C4-2B (cell line): ENCODE measurements around the gene ZFP64.

ENCODE experiments used
- H3K27ac ChIP-seq: fragments of 450-650 bp; 2 replicates; pipeline ENCODE4 v1.5.1; 2017
- ZFX ChIP-seq: fragments of 450-650 bp; IDR thresholded peaks from 2 replicates; pipeline ENCODE4 v1.6.1; 2017
- TF ChIP-seq, protein P1 (sequence below): fragments of 450-650 bp; conservative IDR thresholded peaks from 2 replicates; pipeline ENCODE4 v1.5.1; 2017; ENCODE audit warnings: mild to moderate bottlenecking

Gene ZFP64

GRCh38 chr20:52132337-52132736, 59.2 kb downstream of the ZFP64 start:
- TF ChIP-seq ZFX = no peak
- TF ChIP-seq, protein P1, sequence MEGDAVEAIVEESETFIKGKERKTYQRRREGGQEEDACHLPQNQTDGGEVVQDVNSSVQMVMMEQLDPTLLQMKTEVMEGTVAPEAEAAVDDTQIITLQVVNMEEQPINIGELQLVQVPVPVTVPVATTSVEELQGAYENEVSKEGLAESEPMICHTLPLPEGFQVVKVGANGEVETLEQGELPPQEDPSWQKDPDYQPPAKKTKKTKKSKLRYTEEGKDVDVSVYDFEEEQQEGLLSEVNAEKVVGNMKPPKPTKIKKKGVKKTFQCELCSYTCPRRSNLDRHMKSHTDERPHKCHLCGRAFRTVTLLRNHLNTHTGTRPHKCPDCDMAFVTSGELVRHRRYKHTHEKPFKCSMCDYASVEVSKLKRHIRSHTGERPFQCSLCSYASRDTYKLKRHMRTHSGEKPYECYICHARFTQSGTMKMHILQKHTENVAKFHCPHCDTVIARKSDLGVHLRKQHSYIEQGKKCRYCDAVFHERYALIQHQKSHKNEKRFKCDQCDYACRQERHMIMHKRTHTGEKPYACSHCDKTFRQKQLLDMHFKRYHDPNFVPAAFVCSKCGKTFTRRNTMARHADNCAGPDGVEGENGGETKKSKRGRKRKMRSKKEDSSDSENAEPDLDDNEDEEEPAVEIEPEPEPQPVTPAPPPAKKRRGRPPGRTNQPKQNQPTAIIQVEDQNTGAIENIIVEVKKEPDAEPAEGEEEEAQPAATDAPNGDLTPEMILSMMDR = no peak
- no peak overlapping the region for H3K27ac ChIP-seq

- H3K27ac ChIP-seq = no peak overlapping the region
- no peak for TF ChIP-seq ZFX
- TF ChIP-seq, protein P1 = no peak
Measured at GRCh38 chr20:52131048-52131643, 60.4 kb downstream of the ZFP64 start.

DNA sequence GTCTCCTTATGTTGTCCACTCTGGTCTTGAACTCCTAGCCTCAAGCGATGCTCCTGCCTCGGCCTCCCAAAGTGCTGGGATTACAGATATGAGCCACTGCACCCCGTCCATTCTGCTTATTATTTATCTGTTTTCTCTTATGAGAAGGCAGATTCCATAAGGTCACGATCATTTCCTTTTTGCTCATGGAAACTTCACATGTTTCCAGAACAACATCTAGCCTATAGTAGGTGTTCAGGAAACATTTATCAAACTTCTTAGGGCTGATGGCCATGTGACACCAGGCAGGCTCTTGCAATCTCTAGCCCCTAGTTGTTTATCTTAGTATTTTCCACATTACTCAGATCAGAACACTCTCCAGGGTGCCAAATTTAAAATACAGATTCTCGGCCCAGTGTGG, 61.2 kb downstream of the ZFP64 start:
- TF ChIP-seq, protein P1 = no peak
- no peak for TF ChIP-seq ZFX
- H3K27ac ChIP-seq = no peak overlapping the region

- no peak for TF ChIP-seq ZFX
- TF ChIP-seq, protein P1 = no peak
- H3K27ac ChIP-seq = no peak overlapping the region
Measured at GRCh38 chr20:52129611-52130010, 62.0 kb downstream of the ZFP64 start.

DNA sequence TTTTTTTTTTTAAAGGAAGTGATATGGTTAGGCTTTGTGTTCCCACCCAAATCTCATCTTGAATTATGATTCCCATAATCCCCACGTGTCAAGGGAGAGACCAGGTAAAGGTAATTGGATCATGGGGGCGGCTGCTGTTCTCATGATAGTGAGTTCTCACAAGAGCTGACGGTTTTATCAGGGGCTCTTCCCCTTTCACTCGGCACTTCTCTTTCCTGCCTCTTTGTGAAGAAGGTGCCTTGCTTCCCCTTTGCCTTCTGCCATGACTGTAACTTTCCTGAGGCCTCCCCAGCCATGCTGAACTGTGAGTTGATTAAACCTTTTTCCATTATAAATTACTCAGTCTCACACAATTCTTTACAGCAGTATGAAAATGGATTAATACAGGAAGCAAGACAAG, 64.3 kb downstream of the ZFP64 start:
- TF ChIP-seq, protein P1 = no peak
- no peak for TF ChIP-seq ZFX
- no peak overlapping the region for H3K27ac ChIP-seq

DNA sequence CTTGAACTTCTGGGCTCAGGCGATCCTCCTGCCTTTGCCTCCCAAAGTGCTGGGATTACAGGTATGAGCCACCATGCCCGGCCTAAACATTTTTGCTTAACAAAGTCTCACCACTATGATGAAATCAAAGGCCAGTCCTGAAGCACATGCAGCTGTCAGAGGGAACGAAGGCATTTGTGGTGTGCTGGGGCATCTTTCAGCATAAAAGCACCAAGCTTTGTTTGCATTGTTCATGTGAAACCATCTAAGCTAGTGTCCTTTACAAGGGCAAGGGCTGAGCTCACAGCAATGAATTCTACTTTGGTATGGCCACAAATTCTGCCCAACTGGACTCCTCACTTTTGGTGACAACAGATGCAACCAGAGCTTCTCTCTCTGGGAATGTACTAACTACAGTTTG, 66.8 kb downstream of the ZFP64 start:
- no peak for TF ChIP-seq ZFX
- TF ChIP-seq, protein P1 = no peak
- H3K27ac ChIP-seq = no peak overlapping the region

DNA sequence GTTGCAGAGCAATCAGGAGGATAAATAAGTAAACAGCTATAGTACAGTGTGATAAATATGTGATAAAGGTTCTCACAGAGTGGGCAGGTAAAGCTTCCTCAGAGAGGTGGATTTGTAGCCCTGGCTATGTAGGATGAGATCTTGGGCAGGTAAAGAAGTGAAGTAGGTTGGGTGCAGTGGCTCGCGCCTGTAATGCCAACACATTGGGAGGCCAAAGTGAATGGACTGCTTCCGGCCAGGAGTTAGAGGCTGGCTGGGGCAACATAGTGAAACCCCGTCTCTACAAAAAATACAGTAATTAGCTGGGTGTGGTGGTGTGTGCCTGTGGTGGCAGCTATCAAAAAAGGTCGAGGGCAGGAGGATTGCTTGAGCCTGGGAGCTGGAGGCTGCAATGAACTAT, 72.9 kb downstream of the ZFP64 start:
- TF ChIP-seq, protein P1 = no peak
- TF ChIP-seq ZFX = no peak
- H3K27ac ChIP-seq = no peak overlapping the region
